OCI-LY1 (cell line): ENCODE data around the gene HNRNPAB.
"Not testable (repeated sequence)": the region's sequence is repeated elsewhere in the genome, so short reads cannot be mapped to it uniquely, and the experiment has no call there.

Experiments
- H2AFZ ChIP-seq: fragments of 200-600 bp; sonication (generic), shearing (Covaris generic); 2 replicates; pipeline ENCODE4 v1.6.0; 2014; ENCODE audit warnings: antibody characterized with exemption, mild to moderate bottlenecking, low read length
- H3F3A ChIP-seq: fragments of 200-600 bp; sonication (generic), shearing (Covaris generic); 2 replicates; pipeline ENCODE4 v1.6.0; 2014; ENCODE audit warnings: mild to moderate bottlenecking, antibody characterized with exemption, low read length, moderate library complexity; ENCODE audit not compliant: insufficient read depth
- H3K27ac ChIP-seq: fragments of 200-600 bp; sonication (generic); 2 replicates; pipeline ENCODE4 v1.5.1; 2014; ENCODE audit warnings: low read length, mixed run types, mild to moderate bottlenecking, low read depth; ENCODE audit not compliant: poor library complexity, severe bottlenecking
- H3K27me3 ChIP-seq: fragments of 200-600 bp; sonication (generic); 2 replicates; pipeline ENCODE4 v1.6.0; 2014; ENCODE audit warnings: antibody characterized with exemption, mild to moderate bottlenecking, low read length, moderate library complexity; ENCODE audit not compliant: insufficient read depth
- H3K36me3 ChIP-seq: fragments of 200-600 bp; sonication (generic); 2 replicates; pipeline ENCODE4 v1.6.1; 2014; ENCODE audit warnings: mild to moderate bottlenecking, antibody characterized with exemption, low read length, moderate library complexity, mixed read lengths; ENCODE audit not compliant: insufficient read depth
- H3K4me1 ChIP-seq: fragments of 200-600 bp; sonication (generic); 2 replicates; pipeline ENCODE4 v1.5.1; 2014; ENCODE audit warnings: mild to moderate bottlenecking, low read length, moderate library complexity; ENCODE audit not compliant: insufficient read depth, severe bottlenecking
- H3K4me2 ChIP-seq: fragments of 200-600 bp; sonication (generic), shearing (Covaris generic); 2 replicates; pipeline ENCODE4 v1.6.1; 2014; ENCODE audit warnings: low read length
- H3K4me3 ChIP-seq: fragments of 200-600 bp; sonication (generic); 2 replicates; pipeline ENCODE4 v1.5.1; 2014; ENCODE audit warnings: low read length, low read depth, mild to moderate bottlenecking, mixed read lengths; ENCODE audit not compliant: poor library complexity, severe bottlenecking
- H3K79me2 ChIP-seq: fragments of 200-600 bp; shearing (Covaris generic); 2 replicates; pipeline ENCODE4 v1.6.1; 2016; ENCODE audit warnings: mixed run types, low read length, mixed read lengths; ENCODE audit not compliant: insufficient read depth
- H3K9ac ChIP-seq: fragments of 200-600 bp; sonication (generic), shearing (Covaris generic); 2 replicates; pipeline ENCODE4 v1.6.1; 2014; ENCODE audit warnings: mild to moderate bottlenecking, low read length, mixed read lengths
- H3K9me2 ChIP-seq: fragments of 200-600 bp; sonication (generic), shearing (Covaris generic); 2 replicates; pipeline ENCODE4 v1.6.1; 2014; ENCODE audit warnings: low read depth, mild to moderate bottlenecking, low read length, mixed read lengths
- H3K9me3 ChIP-seq: fragments of 200-600 bp; shearing (Covaris generic); 2 replicates; pipeline ENCODE4 v1.6.1; 2014; ENCODE audit warnings: low read length, mixed read lengths
- H4K20me1 ChIP-seq: fragments of 200-600 bp; sonication (generic), shearing (Covaris generic); 2 replicates; pipeline ENCODE4 v1.6.0; 2016; ENCODE audit warnings: mild to moderate bottlenecking, low read length; ENCODE audit not compliant: insufficient read depth
- CTCF ChIP-seq: fragments of 200-600 bp; sonication (generic), shearing (Covaris generic); IDR thresholded peaks from 2 replicates; pipeline ENCODE4 v1.5.1; 2017; ENCODE audit warnings: mild to moderate bottlenecking, antibody characterized with exemption, low read length, moderate library complexity, mixed read lengths
- EZH2 ChIP-seq: fragments of 200-600 bp; sonication (generic), shearing (Covaris generic); IDR thresholded peaks from 2 replicates; pipeline ENCODE4 v1.8.0; 2017; ENCODE audit warnings: borderline replicate concordance, mixed run types, mild to moderate bottlenecking, antibody characterized with exemption, low read length, moderate library complexity, mixed read lengths

HNRNPAB gene

GRCh38 chr5:178252258-178252657 is 47.9 kb downstream of the HNRNPAB start:
- Histone ChIP-seq H3K9ac (no peak overlapping the region), H3K27me3 (no peaks in the 10 kb centered on the region; the same call in 1 of the 2 replicates), H3K4me3 (no peak overlapping the region), H3K4me1 (no peaks in the 10 kb centered on the region), H3K9me3 (no peaks in the 10 kb centered on the region), H3K79me2 (no peaks in the 10 kb centered on the region), H2AFZ (no peak overlapping the region), H3K36me3 (no peaks in the 10 kb centered on the region), H4K20me1 (no peaks in the 10 kb centered on the region), H3K27ac (no peak overlapping the region), H3K9me2 (no peaks in the 10 kb centered on the region), H3F3A (no peaks in the 10 kb centered on the region), H3K4me2 (no peak overlapping the region)
- TF ChIP-seq CTCF: no peak
- no peak for TF ChIP-seq EZH2

DNA sequence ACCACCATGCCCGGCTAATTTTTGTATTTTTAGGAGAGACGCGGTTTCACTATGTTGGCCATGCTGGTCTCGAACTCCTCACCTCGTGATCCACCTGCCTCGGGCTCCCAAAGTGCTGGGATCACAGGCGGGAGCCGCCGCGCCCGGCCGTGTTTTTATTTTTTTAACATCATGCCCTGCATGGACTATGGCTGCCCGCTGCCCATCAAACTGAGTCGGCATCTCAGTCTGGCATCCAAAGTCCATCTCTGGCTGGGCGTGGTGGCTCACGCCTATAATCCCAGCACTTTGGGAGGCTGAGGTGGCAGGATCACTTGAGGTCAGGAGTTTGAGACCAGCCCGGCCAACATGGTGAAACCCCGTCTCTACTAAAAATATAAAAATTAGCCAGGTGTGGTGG is 49.3 kb downstream of the HNRNPAB start:
- not testable (repeated sequence) for H3K4me2 ChIP-seq, H2AFZ ChIP-seq, H3K4me3 ChIP-seq, H3K9ac ChIP-seq, H3K9me2 ChIP-seq, H3K9me3 ChIP-seq, H3F3A ChIP-seq, H3K79me2 ChIP-seq, H3K36me3 ChIP-seq, H4K20me1 ChIP-seq, H3K27me3 ChIP-seq, H3K4me1 ChIP-seq, H3K27ac ChIP-seq

DNA sequence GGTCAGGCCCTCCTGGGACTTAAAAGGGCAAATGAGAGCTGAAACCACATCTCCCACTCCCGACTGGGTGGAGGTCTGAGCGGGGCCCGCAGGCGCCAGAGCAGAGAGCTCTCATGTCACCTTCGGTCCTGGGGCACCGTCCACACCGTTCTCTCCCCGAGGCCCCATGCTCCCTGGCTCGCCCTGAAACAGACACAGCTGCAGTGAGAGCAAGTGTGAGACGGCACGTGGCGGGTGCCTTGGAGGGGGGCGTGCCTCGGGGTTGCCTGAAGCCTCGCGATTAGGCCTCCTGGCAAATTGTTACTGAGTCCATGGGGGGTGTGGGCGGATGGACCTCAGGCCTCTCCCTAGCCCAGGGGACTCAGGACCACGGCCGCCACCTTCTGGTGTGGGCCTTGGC is 52.4 kb downstream of the HNRNPAB start:
- H3K79me2 ChIP-seq: no peaks in the 10 kb centered on the region
- H3K27me3 ChIP-seq: no peaks in the 10 kb centered on the region; the same call in 1 of the 2 replicates
- no peak overlapping the region for H3K9ac ChIP-seq
- no peaks in the 10 kb centered on the region for H3K36me3 ChIP-seq
- H3K9me3 ChIP-seq: no peaks in the 10 kb centered on the region
- H3K4me3 ChIP-seq: no peak overlapping the region
- no peak for TF ChIP-seq EZH2
- TF ChIP-seq CTCF: no peak
- no peaks in the 10 kb centered on the region for H4K20me1 ChIP-seq
- no peaks in the 10 kb centered on the region for H3K9me2 ChIP-seq
- no peak overlapping the region for H3K4me2 ChIP-seq
- H3K4me1 ChIP-seq: no peaks in the 10 kb centered on the region
- H3F3A ChIP-seq: no peaks in the 10 kb centered on the region
- H3K27ac ChIP-seq: no peak overlapping the region
- no peak overlapping the region for H2AFZ ChIP-seq

DNA sequence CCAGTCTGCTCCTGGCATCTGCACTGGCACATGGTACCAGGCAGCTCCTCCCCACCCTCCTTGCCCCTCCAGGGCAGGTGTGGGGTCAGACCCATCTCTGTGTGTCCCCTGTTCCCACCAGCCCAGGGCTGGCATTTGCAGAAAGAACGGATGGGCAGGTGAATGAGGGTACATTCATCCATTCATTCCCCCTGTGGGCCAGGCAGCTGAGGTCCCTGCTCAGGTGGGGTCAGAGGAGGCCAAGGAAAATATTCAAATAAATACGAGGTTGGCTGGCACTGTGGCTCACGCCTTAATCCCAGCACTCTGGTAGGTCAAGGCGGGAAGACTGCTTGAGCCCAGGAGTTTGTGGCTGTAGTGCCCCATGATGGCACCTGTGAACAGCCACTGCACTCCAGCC is 53.3 kb downstream of the HNRNPAB start:
- H3K4me1 ChIP-seq: no peaks in the 10 kb centered on the region

More for the DNA sequence above, 53.3 kb downstream of the HNRNPAB start:
- Histone ChIP-seq H3K9ac (no peak overlapping the region), H3K4me2 (no peak overlapping the region), H3K9me3 (no peaks in the 10 kb centered on the region), H3K9me2 (no peaks in the 10 kb centered on the region), H3F3A (no peaks in the 10 kb centered on the region), H4K20me1 (no peaks in the 10 kb centered on the region), H3K79me2 (no peaks in the 10 kb centered on the region), H3K36me3 (no peaks in the 10 kb centered on the region), H3K27me3 (no peaks in the 10 kb centered on the region; the same call in 1 of the 2 replicates), H3K27ac (no peak overlapping the region), H2AFZ (no peak overlapping the region), H3K4me3 (no peak overlapping the region)
- TF ChIP-seq EZH2 (no peak), CTCF (no peak)
